Retinal pigment epithelial cell (primary cell): ENCODE measurements around the gene SUN5.

Experiments
- DNase-seq: peaks from one replicate; pipeline ENCODE4 v3.0.0-alpha.2; 2010; ENCODE audit warnings: low read depth
- H3K4me3 ChIP-seq: 2 replicates; pipeline ENCODE4 v1.5.1; 2011; ENCODE audit warnings: mild to moderate bottlenecking, low read length, control low read depth, moderate library complexity
- CTCF ChIP-seq: conservative IDR thresholded peaks from 2 replicates; pipeline ENCODE4 v1.5.1; 2011; ENCODE audit warnings: low read depth, low read length, control low read depth, inconsistent platforms

The SUN5 gene

DNA sequence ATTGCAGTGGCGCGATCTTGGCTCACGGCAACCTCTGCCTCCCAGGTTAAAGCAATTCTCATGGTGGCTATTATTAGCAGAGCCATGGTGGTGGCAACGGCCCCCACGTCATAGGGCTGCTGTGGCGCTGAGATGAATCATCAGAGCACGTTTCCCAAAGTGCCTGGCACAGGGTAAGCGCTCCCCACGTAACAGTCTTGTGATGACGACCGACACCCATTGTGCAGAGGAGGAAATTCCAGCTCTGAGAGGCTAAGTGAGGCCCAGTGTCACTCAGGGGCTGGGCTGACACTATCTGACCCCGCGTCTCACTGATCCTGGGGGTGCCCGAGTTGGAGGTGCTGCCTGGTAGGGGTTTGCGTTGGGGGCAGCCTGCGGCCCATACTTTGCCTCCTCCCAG lies 16.2 kb downstream of the SUN5 start:
- no peak for TF ChIP-seq CTCF
- DNase-seq = peak; percentile 73
- H3K4me3 ChIP-seq = no peak overlapping the region

- no peak for TF ChIP-seq CTCF
- no peak overlapping the region for H3K4me3 ChIP-seq
- no peak for DNase-seq
These were observed 17.0 kb downstream of the SUN5 start for GRCh38 chr20:32987044-32987825.

DNA sequence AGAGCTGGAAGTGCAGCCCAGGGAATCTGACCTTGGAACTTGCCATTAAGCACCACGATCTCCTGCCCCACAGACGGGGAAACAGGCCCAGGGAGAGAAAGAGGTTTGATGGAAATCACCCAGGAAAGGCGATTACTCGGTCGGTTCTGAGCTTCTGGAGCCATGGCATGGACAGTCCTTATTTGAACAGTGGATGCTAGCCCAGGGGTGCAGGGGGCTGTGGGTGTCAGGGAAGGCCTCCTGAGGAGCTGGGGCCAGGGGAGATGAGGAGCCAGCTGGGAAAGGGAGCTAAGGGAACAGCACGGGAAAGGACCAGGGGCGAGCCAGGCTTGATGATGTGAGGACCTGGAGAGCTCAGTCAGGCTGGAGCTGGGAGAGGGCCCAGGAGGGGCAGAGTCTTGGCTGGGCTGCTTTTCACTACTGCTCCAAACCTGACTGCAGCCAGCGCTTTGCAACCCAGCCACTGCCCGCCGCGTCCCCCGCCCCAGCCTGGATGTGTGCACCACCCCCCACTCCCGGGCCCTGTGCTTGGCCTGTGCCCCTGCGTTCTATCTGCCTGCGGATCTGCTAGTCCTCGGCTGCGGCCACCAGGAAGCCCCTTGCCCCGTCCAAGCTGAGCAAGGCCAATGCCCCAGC lies 17.8 kb downstream of the SUN5 start:
- no peak for TF ChIP-seq CTCF
- no peak for DNase-seq
- H3K4me3 ChIP-seq = no peak overlapping the region

DNA sequence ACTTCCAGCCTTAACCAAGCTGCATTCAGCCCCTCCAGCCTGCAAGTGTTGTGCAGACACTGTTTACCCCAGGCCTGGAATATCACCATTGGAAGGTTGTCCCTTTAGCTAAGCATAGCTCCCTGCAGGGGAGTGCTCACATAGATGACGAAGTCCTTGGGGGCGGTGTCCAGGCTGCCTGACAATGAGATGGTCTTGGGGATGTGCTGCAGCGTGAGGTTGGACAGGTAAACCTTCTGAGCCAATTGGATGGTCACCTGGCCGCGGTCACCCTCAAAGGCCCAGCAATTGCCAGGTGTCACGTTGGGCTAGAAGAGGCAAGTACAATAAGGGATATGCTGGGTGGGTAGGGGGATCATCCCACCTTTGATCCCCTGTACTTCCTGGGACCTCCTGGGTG lies 18.6 kb downstream of the SUN5 start:
- TF ChIP-seq CTCF = no peak
- DNase-seq = no peak
- H3K4me3 ChIP-seq = no peak overlapping the region

GRCh38 chr20:32984631-32985354 lies 19.4 kb downstream of the SUN5 start:
- no peak overlapping the region for H3K4me3 ChIP-seq
- no peak for TF ChIP-seq CTCF
- DNase-seq = no peak

- no peak overlapping the region for H3K4me3 ChIP-seq
- TF ChIP-seq CTCF = no peak
- no peak for DNase-seq
These were observed 20.0 kb downstream of the SUN5 start for GRCh38 chr20:32984196-32984595.
